ENCODE measurements around the gene TMEM106B. TPM values are rescaled to one million over a fixed set of nuclear protein-coding genes. Genes with fewer than 3 reads are reported as not detected.
"Not testable (repeated sequence)": the region's sequence is repeated elsewhere in the genome, so short reads cannot be mapped to it uniquely, and the experiment has no call there.

TMEM106B gene
- polyA plus RNA-seq (2012; ENCODE audit: insufficient read depth, insufficient read length, low read depth): 26.2 TPM

DNA sequence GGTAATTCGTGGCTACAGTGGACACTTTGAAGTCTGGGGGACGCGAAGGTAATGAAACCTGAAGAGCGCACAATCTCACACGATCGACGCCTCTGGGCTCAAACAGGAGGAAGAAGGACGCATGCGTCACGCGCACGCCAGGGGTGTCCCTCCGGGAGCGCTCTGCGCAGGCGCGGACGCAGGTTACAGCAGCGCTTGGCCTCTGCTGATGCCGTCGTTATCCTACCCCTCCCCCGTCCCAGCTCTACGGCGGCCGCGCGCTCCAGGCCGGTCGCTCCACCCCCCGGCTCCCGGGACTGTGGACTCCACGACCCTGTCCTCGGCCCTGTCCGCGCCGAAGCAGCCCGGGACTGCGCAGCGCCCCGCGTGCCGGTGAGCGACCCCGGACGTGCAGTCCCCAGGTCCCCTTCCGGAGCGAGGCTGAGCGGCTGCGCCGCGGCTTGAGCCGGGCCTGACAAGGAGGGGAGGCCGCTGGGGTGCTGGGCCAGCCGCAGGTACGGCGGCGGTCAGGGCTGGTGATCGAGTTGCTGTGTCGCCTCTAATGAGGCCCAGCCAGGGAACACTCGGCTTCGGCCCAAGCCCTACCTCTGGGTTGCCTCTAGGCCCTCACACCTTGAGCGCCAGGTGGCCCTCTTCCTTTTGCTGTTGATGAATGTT lies at the start of gene TMEM106B:
TSS of gene TMEM106B (plus strand) at position 241 of the 657 bp plus-strand sequence. CDS start 3,517 bp downstream, outside the sequence.
- no peaks in the 10 kb centered on the region for H3K27me3 ChIP-seq
- H3K9me3 ChIP-seq: no peaks in the 10 kb centered on the region
- TF ChIP-seq, protein P1, sequence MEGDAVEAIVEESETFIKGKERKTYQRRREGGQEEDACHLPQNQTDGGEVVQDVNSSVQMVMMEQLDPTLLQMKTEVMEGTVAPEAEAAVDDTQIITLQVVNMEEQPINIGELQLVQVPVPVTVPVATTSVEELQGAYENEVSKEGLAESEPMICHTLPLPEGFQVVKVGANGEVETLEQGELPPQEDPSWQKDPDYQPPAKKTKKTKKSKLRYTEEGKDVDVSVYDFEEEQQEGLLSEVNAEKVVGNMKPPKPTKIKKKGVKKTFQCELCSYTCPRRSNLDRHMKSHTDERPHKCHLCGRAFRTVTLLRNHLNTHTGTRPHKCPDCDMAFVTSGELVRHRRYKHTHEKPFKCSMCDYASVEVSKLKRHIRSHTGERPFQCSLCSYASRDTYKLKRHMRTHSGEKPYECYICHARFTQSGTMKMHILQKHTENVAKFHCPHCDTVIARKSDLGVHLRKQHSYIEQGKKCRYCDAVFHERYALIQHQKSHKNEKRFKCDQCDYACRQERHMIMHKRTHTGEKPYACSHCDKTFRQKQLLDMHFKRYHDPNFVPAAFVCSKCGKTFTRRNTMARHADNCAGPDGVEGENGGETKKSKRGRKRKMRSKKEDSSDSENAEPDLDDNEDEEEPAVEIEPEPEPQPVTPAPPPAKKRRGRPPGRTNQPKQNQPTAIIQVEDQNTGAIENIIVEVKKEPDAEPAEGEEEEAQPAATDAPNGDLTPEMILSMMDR (IDR thresholded peaks at IDR 0.05; ENCODE audit: low read depth, low read length): peak; percentile 10; the same call in 1 of the 2 replicates
- peak within 1 kb of the TSS; percentile 71 for H3K4me3 ChIP-seq (ENCODE audit: low read depth, low read length)
- no peaks in the 10 kb centered on the region for H3K36me3 ChIP-seq
- H3K4me1 ChIP-seq: no peaks in the 10 kb centered on the region
- DNase-seq: peak; percentile 99

DNA sequence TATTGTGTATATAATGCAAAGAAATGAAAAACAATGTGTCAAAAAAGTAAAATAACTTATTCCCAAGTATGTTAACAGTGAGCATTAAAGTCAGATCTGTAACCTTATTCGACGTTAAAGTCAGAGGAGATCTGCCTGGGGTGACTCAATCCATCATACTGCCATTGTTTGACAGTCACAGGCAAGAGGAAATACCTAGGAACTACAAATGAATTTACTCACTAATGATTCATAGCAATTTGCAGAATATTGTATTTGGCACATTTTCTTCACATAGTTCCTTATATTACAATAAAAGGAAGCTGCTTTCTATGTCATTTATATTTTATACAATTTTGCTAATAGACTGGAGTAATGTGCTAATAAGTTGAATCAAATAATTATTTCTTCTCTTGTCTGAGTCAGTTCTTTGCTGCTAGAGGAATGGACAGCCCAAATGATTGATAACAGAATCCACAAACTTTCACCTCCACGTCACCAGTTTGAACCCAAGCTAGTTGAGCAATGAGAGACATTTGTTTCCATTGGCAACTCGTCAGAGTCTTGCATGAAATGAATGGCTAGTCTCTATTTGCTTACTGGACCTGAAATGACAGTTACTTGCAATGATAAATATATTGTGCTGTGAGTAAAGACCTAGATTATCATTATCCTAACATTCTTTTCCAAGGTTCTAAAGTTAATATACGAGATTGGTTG lies 48.5 kb upstream of the TMEM106B start:
- TF ChIP-seq, protein P1 (IDR thresholded peaks at IDR 0.05; ENCODE audit: low read depth, low read length): no peak
- no peaks in the 10 kb centered on the region for H3K36me3 ChIP-seq
- peaks cover 8% of the 10 kb centered on the region for H3K4me1 ChIP-seq
- no peak for DNase-seq
- no peak overlapping the region for H3K4me3 ChIP-seq (ENCODE audit: low read depth, low read length)
- H3K9me3 ChIP-seq: no peaks in the 10 kb centered on the region
- no peaks in the 10 kb centered on the region for H3K27me3 ChIP-seq

DNA sequence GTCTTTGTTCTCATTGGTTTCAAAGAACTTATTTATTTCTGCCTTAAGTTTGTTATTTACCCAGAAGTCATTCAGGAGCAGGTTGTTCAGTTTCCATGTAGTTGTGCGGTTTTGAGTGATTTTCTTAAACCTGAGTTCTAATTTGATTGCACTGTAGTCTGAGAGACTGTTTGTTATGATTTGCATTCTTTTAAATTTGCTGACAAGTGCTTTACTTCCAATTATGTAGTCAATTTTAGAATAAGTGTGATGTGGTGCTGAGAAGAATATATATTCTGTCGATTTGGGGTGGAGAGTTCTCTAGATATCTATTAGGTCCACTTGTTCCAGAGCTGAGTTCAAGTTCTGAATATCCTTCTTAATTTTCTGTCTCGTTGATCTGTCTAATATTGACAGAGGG lies 43.0 kb upstream of the TMEM106B start:
- H3K9me3 ChIP-seq; DNase-seq; H3K36me3 ChIP-seq; H3K27me3 ChIP-seq; H3K4me3 ChIP-seq (ENCODE audit: low read depth, low read length); H3K4me1 ChIP-seq: not testable (repeated sequence)

DNA sequence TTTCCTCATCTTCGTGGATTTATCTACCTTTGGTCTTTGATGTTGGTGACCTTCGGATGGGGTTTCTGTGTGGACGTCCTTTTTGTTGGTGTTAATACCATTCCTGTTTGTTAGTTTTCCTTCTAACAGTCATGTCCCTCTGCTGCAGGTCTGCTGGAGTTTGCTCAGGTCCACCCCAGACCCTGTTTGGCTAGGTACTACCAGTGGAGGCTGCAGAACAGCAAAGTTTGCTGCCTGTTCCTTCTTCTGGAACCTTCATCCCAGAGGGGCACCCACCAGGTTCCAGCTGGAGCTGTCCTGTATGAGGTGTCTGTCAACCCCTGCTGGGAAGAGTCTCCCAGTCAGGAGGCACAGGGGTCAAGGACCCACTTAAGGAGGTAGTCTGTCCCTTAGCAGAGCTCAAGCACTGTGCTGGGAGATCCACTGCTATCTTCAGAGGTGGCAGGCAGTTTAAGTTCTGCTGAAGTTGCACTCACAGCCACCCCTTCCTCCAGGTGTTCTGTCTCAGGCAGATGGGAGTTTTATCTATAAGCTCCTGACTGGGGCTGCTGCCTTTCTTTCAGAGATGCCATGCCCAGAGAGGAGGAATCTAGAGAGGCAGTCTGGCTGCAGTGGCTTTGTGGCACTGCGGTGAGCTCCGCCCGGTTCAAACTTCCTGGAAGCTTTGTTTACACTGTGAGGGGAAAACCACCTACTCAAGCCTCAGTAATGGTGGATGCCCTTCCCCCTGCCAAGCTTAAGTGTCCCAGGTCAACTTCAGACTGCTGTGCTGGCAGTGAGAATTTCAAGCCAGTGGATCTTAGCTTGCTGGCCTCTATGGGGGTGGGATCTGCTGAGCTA lies 40.9 kb upstream of the TMEM106B start:
- H3K27me3 ChIP-seq; H3K36me3 ChIP-seq; DNase-seq; H3K9me3 ChIP-seq; H3K4me3 ChIP-seq (ENCODE audit: low read depth, low read length); H3K4me1 ChIP-seq: not testable (repeated sequence)

DNA sequence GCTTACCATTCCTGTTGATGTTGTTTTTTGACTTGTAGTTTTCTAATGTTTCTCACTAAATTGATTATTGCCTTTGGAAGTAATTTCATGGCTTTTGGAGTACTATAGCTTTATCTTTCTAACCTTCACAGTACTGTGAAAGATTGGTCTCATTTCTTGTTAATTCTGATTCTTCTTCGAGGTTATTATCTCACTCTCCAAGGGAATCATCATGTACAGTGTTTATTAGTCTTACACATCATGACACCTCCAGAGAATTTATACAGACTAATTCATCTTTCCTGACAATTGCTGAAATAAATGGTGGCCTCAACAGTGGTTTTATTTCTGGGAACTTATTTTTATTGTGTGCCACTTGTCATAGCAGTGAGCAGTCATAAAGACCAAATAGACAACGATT lies 37.4 kb upstream of the TMEM106B start:
- TF ChIP-seq, protein P1 (IDR thresholded peaks at IDR 0.05; ENCODE audit: low read depth, low read length): no peak
- Histone ChIP-seq H3K4me1 (no peaks in the 10 kb centered on the region), H3K27me3 (no peaks in the 10 kb centered on the region)

DNA sequence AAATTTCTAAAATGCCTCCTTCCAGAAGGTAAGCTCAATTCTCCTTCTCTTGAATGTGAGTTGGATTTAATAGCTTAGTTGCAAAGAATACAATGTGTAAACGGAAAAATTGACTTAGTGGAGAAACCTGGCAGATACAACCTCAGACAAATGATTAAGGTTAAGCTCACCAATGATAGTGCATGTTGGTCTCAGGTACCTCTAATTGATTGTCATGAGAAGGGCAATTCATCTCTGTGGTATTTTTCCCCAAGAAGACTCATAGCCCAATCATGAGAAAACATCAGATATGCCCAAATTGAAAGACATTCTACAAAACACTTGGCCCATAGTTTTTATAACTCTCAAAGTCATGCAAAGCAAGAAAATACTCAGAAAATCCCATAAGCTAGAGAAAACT lies 36.2 kb upstream of the TMEM106B start:
- Histone ChIP-seq H3K27me3 (no peaks in the 10 kb centered on the region), H3K4me3 (ENCODE audit: low read depth, low read length) (no peak overlapping the region), H3K4me1 (no peaks in the 10 kb centered on the region), H3K9me3 (no peaks in the 10 kb centered on the region), H3K36me3 (no peaks in the 10 kb centered on the region)
- TF ChIP-seq, protein P1 (IDR thresholded peaks at IDR 0.05; ENCODE audit: low read depth, low read length): no peak
- no peak for DNase-seq

More for the DNA sequence above, 37.4 kb upstream of the TMEM106B start:
- Histone ChIP-seq H3K9me3 (no peaks in the 10 kb centered on the region), H3K4me3 (ENCODE audit: low read depth, low read length) (no peak overlapping the region), H3K36me3 (no peaks in the 10 kb centered on the region)
- DNase-seq: no peak
